Head of caudate nucleus (tissue), 42 donors: Measurements from ENCODE around the gene KLHL34.

ENCODE experiments used
- DNase-seq, 42 donors: peaks; one replicate each; pipeline versions ENCODE4 v3.0.0 to v3.0.0-alpha.2; 2020 to 2021; ENCODE audit warnings: mixed read lengths in 7 of 42
- intact Hi-C: fragments of 100-400 bp; cut with DNase I; formaldehyde crosslinking; loops from one replicate; pipeline ENCODE4 v1.15.0; 2022

KLHL34 gene, protein sequence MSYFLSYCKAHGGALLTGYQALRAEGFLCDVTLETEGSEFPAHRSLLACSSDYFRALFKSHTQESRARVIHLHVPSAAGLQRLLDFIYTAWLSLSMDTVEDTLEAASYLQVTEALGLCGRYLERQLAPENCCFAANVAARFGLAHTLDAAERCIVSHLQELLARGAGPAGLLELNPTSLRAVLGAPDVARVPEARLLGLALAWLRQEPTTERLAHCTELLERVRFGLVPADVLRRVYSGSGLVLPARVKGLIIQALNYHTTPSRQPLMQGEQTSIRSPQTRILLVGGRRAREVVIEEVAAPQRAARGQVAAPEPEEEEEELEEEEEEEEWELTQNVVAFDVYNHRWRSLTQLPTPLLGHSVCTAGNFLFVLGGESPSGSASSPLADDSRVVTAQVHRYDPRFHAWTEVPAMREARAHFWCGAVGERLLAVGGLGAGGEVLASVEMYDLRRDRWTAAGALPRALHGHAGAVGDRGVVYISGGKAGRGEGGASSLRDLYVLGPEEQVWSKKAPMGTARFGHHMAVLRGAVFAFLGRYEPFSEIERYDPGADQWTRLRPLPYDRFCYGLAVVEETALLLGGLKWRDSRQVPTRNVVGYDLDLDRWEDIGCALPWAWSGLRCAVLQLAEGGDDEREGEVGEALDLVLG

DNA sequence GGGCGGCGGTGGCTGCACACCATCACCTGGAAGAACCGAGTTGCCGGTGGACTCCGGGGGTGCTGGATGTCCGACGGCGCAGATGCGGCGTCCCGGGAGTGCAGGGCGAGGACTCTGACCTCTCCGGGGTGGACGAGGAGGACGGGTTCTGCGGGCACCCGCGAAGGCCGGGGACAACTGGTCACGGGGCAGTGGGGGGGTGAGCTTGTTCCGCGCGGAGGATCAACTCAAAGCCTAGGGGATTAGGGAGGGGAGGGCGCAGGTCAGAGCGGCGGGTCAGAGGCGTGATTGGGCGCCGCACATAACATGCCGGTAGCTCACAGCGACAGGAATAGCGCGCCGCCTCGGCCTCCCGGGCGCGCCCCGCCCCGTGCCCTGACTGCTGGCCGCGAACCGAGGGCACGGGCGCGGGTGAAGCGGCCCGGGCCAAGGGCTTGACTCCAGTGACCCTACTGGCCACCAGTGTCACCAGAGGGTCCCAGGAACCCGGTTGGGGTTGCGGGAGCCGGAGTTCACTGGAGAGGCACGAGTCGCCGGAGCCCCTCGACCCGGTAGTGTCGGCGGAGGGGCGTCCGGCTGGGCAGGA is at the start of gene KLHL34:
Gene KLHL34 (minus strand): TSS at position 179 of the 586 bp plus-strand sequence. CDS start 542 bp downstream, outside the sequence.
- peak in 8 of 42 donors; percentile 6 to 44 (median 16) for DNase-seq
- intact Hi-C loops, result no loop called here

DNA sequence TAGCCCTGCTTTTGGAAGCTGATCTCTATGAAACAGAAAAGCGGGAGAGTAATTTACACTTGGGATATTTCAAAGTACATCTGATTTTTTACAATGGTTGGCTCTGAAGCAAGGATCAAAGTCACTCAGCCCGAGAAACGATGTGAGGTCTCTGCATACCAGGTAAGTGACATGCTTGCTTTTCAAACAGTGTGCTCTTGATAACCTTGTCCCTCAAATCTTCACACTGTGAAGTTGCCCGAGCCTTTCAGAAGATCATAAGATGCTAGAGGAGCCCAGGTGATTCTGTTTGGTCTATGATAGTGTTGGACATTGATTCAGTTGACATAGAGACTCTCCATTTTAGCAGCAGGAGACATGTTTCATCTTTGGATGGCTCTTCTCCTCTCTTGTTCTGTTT is 47.1 kb upstream of the KLHL34 start:
- DNase-seq, result no peak
- intact Hi-C loops, result no loop called here

DNA sequence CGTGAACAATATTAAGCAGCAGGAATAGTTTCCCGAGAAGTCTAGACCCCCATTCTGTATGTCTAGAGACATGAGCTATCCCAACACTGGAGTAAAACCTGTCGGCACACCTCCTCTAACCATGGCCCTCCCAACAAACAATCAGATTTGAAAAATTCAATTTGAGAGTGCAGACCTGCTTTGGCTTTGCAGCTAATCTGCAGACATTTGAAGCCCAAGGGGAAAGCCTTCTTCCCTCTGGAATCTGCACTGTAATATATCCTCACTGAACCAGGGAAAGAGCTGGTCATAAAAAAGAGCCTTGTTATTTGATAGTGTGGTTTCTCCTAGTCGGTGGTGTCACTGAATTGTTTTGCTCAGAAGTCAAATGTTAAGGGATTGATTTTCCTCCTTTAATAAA is 44.6 kb upstream of the KLHL34 start:
- intact Hi-C loops, result no loop called here
- no peak for DNase-seq

DNA sequence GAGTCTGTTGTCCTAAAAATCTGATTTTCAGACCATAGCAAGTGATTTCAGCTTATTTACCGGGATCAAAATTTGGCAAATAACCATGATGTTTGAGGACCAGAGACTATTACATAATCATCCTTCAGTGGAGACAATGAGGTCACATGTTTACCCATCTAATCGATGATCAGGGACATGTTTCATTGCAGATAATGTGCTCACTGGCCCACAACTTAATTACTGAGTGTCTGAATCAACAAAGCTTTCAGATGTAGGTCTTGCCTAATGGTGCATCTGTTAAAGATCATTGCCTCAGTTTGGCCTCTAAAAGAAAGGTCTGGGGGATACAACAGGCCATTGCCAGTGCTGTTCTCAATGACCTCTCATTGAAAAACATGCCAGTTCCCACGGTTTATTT is 42.8 kb upstream of the KLHL34 start:
- no peak for DNase-seq
- intact Hi-C loops, result no loop called here

DNA sequence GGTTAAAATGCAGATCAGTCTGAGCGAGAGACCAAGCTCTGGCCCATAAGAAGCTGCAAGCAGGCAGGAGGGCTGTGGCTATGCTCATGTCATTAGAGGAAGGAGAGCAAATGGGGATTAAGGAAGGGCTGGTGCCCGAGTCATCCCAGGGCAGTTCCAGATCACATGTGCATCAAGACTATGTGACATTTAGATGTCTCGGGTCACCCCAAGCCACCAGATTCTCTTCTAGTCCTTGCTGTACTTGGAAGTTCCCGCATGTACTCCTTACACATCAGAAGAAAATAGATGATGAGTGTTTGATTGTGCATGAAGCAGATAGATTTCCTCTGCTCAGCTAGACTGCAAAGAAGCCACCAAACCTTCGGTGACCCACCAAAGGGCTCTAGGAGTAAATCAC is 42.1 kb upstream of the KLHL34 start:
- intact Hi-C loops, result no loop called here
- no peak for DNase-seq

DNA sequence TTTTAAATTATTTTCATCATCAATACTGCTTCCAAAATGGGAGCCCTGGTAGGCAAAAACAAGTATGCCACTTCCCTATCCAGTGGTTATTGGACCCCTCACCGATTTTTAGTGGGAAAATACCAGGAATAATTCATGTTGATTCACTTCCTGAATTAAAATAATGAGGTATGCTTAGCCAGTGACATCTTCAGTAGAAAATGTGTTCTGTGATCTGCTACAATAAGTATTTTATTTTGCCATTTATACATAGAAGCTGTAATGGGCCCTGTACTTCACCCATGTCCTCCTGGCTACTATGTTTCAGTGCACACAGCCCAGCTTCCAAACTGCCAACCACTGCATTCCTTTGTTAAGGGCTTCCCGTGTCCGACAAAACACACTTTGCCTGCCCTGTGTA is 41.0 kb upstream of the KLHL34 start:
- intact Hi-C loops, result no loop called here
- no peak for DNase-seq

DNA sequence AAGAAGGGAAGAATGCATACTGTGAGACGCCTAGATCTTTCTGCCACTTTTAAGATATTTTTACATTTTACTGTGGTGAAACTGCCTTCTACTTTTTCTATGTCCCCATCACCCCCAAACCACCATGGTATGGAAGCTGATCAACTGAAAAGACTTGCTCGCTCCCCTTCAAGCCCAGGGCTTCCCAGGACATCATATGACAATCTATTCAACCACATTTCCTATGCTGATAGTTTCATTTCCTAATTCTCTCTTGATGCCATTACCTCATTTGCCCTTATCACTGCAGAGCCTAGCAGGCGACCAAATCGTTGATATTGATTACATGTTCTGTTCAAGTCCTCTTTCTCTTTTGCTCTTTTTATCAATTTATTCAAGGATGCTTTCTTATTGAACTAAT is 40.1 kb upstream of the KLHL34 start:
- intact Hi-C loops, result no loop called here
- DNase-seq, result no peak

DNA sequence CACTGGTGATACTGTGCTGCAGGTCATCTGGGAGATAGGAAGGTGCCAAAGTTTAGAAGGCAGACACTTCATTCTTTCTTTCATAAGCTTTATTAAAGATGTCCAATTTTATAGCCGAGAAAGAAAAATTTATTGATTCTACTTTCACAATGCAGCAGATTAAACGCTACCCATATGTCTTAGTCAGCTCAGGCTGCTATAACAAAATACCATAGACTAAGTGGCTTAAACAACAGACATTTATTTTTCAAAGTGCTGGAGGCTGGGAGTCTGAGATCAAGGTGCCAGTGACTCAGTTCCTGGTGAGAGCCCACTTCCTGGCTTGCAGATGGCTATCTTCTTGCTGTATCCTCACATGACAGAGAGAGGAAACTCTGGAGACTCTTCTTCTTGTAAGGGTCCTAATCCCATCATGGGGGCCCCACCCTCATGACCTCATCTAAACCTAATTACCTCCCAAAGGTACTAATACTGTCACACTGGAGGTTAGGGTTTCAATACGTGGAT is 33.4 kb upstream of the KLHL34 start:
- no peak for DNase-seq
- intact Hi-C loops, result no loop called here

DNA sequence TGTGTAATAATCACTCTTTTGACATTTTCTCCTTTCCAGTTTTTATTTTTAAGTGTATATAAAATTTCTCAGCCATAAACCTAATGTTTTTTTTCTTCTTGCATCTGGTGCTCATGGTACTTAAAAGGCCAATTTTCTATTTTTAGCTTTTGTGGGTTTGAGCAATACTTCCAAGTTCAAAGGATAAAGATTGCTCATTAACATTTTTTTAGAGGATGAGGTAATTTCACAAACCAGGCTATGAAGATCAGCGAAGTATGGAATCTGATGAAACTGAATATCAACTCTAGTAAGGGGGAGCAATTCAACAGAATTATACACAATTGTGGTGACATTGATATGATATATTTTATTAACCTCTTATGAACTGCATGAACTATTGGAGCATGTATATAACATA is 25.8 kb upstream of the KLHL34 start:
- intact Hi-C loops, result no loop called here
- no peak for DNase-seq

DNA sequence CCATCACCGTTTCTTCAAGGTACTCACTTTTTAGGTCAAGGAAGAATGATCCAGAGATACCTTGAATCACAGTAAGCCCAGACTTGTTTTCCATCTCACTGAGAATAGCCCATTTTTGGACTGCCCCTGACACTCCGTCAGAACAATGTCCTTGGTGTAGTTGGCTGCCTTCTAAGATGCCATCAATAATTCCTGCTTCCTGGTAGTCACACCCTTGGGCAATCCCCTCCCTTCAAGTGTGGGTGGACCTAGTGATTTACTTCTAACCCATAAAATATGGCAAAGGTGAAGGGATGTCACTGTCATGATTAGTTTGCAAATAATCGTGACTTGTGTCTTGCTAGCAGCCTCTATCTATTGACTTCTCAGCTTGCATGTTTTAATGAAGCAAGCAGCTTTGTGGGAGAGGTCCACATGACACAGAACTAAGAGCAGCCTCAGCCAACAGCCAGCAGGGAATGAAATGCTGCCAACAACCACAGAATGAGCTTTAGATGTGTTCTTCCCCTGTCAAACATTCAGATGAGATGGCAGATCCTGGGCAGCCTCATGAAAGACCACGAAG is 20.0 kb upstream of the KLHL34 start:
- DNase-seq, result no peak
- intact Hi-C loops, result no loop called here

DNA sequence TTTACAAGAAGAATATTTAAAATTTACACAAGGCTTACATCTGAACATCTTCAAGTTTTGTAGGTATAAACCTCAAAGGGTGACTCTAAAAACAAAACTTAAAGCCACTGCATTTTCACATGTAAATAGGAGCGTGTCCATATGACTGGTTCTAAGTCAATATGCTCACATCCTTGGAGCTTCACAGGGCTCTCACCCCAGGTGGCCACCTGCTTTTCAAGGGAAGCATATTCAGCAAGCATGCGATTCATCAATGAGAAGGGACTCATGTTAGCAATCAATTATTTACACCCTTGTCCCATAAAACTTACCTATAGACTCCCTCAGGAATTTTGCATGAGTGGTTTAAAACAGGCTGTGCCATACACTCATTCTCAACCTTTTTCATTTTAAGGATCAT is 17.8 kb upstream of the KLHL34 start:
- intact Hi-C loops, result no loop called here
- DNase-seq, result no peak

DNA sequence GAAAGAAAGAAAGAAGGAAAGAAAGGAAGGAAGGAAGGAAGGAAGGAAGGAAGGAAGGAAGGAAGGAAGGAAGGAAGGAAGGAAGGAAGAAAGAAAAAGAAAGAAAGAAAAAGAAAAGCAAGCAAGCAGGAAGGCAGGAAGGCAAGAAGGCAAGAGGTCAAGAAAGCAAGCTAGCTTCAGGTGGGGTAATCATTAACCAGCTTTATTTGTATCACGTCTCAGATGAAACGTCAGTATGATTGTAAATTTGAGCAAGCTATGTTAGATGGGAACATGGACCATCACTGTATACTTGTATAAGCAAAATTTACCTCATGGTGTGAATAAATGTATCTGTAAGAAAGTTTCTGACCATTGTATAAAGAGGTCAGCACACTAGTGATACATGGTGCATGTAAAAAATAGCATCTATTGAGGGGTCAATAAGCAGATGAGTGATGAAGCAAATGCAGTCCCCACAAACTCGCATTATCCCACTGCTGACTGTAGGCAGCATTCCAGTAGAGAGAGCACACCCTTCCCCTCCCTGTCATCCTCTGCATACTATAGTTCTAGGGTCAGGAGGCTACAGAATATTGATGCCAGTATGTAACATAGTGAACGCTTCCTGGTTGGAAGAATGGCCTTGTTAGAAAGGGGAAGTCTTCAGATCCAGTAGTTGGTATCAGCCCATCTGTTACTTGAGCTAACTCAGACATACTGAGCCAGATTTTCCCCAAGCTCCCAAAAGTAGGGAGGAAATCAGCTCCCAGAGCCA is 16.5 kb upstream of the KLHL34 start:
- intact Hi-C loops, result no loop called here
- DNase-seq, result no peak

DNA sequence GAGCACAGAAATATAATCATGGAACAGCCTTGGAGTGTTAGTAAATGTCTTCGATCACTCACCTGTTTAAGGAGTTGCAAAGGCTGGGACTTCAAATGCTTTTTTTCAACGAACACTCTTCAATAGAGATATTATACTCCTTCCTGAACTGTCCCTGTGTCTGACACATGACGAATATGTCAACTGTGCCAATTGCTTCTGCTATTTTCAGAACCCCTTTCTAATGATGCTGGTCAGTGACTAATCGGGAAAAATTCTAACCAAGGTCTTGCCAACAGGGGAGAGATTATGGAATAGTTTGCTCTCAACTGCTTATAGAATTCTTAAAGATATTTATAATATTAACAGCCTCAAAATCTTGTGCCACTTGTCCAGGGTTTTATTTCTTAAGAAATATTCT is 8.5 kb upstream of the KLHL34 start:
- intact Hi-C loops, result no loop called here

DNA sequence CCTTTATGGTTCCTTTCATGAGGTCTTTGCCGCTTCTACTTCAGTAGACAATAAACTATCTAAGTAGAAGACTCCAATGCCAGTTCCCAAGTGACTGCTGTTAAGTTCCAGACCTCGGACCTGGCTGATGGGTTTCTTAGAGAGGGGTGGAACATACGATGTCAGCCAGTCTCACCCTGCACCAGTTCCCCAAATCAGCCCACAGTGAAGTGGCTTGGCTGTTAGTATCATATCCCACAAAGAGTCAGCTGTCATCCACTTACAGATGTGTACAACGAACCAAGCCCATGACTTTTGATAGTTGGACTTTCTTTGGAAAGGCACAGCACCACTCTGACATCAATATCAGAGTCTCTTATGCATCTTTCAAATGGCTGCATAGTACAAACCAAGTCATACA is 8.1 kb upstream of the KLHL34 start:
- intact Hi-C loops, result no loop called here
- DNase-seq, result no peak

More for the DNA sequence above, 8.5 kb upstream of the KLHL34 start:
- DNase-seq, result no peak

DNA sequence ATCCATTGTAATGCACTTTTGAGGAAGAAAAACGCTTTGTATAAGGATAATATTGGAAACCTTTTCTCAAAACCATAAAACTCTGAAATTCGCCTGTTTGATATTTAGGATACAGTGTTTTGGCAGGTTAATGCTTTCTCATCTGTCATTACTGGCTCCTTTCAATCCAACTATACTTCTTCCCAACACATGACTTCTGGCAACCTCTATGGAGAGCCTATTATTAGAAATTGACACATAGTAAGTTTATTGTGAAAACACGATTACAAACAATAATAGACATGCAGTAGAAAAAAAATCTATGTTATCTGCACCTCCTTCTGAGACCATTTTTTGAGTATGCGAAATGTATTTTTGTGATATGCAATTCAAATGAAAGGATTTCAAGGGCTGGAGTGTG is 4.6 kb upstream of the KLHL34 start:
- no peak for DNase-seq
- intact Hi-C loops, result no loop called here

DNA sequence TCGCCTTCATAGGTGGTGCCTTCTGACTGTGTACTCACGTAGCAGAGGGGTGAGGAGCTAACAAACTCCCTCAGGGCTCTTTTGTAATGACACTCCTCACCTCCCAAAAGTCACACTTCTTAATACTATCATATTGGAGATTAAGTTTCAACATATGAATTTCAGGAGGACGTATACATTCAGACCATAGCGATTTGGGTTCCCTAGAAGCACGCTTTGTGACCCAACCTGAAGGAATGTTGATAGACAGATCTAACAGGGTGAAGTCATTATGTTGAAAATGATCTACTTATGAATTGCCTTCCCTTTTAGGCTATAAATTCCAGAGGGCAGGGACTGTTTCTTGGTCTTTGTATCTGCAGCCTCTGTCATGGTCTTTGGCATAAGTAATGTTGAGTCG is 3.2 kb upstream of the KLHL34 start:
- DNase-seq, result no peak
- intact Hi-C loops, result no loop called here

DNA sequence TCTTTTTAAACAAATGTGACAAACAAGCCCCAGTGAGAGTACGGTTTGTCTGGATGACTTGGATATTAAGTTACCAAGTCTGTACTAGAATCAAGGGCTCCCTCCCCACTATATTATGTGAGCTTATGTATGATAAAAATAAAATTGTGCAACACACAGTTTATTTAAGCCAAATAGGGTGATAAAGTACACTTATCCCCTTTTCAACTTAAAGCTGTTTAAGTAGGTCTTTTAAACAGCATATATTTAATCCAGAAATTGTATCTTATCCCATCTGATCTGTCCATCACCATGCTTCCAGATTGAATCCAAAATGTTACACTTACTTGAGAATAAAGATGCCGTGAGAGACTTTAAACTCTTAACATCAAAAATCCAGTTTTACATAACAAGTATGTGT is 2.0 kb upstream of the KLHL34 start:
- DNase-seq, result no peak
- intact Hi-C loops, result no loop called here

DNA sequence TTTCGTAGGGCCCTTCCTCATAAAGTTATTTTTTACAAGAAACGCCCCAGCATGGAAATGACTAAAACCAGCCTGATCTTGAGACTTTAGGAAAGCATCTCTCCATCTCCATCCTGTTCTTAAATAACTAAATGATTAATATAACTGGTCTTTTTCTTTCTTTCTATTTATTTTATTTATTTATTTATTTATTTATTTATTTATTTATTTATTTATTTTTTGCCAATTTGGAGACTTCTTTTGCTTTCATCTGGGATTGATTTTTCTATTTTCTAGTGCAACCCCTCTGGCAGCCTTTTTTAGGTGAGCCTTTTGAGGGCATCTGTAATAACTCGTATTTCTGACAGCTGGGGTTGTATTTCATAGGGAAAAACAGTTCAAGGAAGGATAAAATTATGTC is 1.2 kb upstream of the KLHL34 start:
- DNase-seq, result no peak
- intact Hi-C loops, result no loop called here

DNA sequence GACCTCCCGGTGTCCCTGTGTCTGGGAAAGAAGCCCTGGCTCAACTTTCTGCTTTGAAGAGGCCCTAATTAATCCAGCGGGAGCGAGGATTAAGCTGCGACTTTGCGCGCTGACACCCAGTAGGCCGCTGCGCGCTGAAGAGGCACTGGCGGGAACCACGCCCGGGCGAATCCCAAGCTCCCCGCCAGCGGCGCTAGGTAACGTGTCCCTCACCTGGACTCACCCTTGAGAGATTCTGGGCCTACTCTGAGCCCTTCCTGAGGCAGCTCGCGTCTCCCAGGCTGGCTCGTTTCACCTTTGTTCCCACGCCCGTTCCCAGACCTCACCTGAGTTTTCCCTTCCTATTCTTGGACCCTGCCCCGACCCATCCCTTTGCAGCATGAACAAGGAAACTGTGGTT is 616 bp upstream of the KLHL34 start:
- intact Hi-C loops, result no loop called here
- peak in 23 of 42 donors; percentile 2 to 50 (median 25) for DNase-seq
